GM12873 (cell line): ENCODE results near the gene PHYHIPL.

ENCODE experiments used
- CTCF ChIP-seq: IDR thresholded peaks from 2 replicates; pipeline ENCODE4 v1.5.1; 2012; ENCODE audit warnings: low read depth, mild to moderate bottlenecking, moderate library complexity, low read length, control low read depth; ENCODE audit not compliant: insufficient read depth; ENCODE audit errors: missing control alignments

PHYHIPL gene

DNA sequence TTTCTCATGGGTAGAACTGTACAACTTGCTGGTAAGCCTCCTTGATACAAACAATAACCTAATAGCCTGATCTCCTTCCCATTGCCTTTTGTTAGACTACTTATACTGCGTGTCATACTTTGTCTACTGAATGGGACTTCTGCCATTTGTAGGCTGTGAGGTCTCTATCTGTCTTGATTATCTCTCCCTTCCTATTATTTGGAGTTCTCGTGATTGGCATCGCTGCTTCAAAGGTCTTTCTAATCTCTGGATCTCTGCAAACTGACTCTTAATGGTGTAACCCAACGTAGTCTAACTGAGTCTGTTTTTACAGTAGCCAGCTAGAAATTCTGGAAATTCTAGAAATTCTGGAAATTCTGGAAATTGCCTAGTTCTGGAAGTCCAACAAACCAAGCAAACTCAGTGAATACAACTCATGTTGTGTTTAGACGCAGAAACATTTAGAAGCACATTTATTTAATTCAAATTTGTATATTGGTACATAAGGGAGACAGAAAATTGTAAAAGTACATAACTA lies 29.8 kb downstream of the PHYHIPL start:
- no peak for TF ChIP-seq CTCF

GRCh38 chr10:59212301-59212798 lies 35.9 kb downstream of the PHYHIPL start:
- no peak for TF ChIP-seq CTCF

GRCh38 chr10:59214160-59214559 lies 37.7 kb downstream of the PHYHIPL start:
- TF ChIP-seq CTCF = no peak

DNA sequence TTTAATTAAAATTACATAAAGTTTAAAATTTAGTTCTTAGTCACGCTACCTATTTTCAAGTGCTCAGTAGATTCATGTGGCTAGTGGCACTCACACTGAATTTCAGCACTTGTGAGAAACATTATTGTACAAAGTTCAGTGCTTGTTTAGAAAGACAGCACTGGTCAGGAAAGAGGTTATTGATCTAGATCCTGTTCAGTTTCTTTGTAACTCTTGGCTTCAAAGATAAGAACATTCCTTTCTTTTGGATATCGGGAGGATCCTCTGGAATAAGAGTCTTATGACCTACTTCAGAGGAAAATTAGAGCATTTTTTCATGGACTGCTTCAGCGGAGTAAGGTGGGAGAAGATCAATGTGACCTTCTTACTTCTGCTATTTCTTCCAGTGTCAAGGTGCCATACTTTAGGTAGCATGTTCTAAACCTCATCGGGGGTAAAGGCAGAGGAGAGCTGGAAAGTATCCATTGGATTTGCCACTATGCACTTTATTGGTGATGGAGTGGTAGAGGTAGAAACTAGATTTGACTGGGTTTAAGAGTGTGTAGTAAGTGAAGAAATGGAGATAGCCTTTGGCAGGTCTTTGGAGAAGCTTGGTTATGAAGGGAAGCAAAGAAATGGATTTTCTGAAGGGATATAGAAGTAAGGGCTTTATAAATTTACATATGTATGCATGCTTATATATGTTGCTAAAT lies 39.9 kb downstream of the PHYHIPL start:
- no peak for TF ChIP-seq CTCF

DNA sequence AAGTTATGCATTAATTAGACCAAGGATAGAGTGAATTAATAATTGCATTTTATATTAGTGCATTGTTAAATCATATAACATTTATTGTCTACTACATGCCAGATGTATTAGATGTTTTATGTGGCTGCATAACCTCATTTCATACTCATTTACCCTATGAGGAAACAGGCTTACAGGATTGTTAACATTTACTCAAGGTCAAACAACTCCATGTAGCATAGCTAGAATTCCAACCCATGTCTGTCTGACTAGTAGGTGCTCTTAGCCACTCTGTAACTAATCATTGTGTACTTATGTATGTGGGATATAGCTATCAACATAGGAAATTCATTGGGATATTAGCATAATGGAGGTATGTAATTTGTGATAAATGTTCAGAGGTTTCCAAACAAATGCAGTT lies 46.3 kb downstream of the PHYHIPL start:
- no peak for TF ChIP-seq CTCF

DNA sequence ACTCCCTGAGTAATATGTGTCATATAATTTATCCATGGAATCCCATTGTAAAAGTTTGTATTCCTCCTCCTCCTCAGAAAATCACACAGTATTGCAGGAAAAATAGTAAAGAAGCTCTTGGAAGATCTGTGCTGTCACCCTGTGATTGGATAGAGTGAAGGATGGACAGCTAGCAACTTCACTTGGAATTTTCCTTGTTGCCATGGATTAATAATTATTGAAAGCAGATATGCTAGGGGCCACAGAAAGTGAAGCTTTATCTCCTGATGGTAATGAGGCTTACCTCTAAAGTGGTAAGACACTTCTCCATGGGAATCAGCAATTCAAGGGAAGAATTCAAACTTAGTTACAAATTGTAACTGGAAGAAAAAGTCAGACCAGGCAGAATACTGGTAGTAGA lies 48.8 kb downstream of the PHYHIPL start:
- no peak for TF ChIP-seq CTCF

DNA sequence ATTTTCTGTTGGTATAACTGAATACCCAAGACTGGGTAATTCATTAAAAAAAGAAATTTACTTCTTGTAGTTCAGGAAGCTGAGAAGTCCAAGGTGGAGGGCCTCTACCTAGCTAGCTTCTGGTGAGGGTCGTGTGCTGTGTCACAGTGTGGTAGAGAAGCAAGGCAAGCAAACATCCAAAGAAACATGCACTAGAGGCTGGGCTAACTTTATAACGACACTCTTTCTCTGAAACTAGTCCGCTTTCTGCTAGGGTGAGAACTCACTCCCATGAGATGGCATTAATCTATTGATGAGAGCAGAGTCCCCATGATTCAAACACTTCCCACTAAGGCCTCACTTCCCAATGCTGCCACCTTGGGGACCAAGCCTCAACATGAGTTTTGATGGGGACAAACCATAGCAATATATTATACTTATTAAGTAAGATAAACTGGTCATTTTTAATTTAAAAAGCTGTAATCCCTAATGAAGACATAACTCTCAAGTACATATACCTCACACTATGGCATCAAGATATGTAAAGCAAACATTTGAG lies 50.8 kb downstream of the PHYHIPL start:
- no peak for TF ChIP-seq CTCF
